WTC11 (cell line): ENCODE results near the gene PTCH1. TPM values are rescaled to one million over a fixed set of nuclear protein-coding genes. Genes with fewer than 3 reads are reported as not detected.
A peak's percentile ranks its signal among the peaks of the same experiment; 100 is the strongest.

ENCODE experiments used
- ATAC-seq: fragments of 200-7000 bp; cut with Tn5 transposase; 2 replicates; pipeline ENCODE4 v1.10.0; 2021; ENCODE audit warnings: mild to moderate bottlenecking, moderate library complexity
- CTCF ChIA-PET: fragments of 300-600 bp; sonication (Branson Sonifier 250); formaldehyde crosslinking; loops from one replicate; lab custom pipeline; 2021; ENCODE audit warnings: antibody characterized with exemption; lab: Charles Lee
- POLR2A ChIA-PET: fragments of 350-600 bp; sonication (Branson Sonifier 250); formaldehyde crosslinking; loops from one replicate; lab custom pipeline; 2021; ENCODE audit warnings: antibody characterized with exemption; lab: Charles Lee
- DNase-seq: peaks from one replicate; pipeline ENCODE4 v3.0.0; 2021; ENCODE audit warnings: low spot score
- H3K27ac Mint-ChIP-seq: 2 replicates; pipeline ENCODE4 v1.8.0; 2021; ENCODE audit warnings: mixed read lengths
- H3K27me3 Mint-ChIP-seq: 2 replicates; pipeline ENCODE4 v1.8.0; 2021; ENCODE audit warnings: low read depth, mild to moderate bottlenecking, moderate library complexity, mixed read lengths
- H3K36me3 Mint-ChIP-seq: 2 replicates; pipeline ENCODE4 v1.8.0; 2021; ENCODE audit warnings: mixed read lengths
- H3K4me1 Mint-ChIP-seq: 2 replicates; pipeline ENCODE4 v1.8.0; 2022; ENCODE audit warnings: mixed read lengths
- H3K4me3 Mint-ChIP-seq: 2 replicates; pipeline ENCODE4 v1.8.0; 2021; ENCODE audit warnings: mild to moderate bottlenecking, moderate library complexity, mixed read lengths
- H3K9me3 Mint-ChIP-seq: 2 replicates; pipeline ENCODE4 v1.8.0; 2021; ENCODE audit warnings: mixed read lengths
- CBFB ChIP-seq: sonication (generic); formaldehyde crosslinking; IDR thresholded peaks from 2 replicates; pipeline ENCODE4 v1.8.1; 2022; ENCODE audit warnings: mild to moderate bottlenecking, low read depth, missing genetic modification reagents
- ELF4 ChIP-seq: sonication (generic); formaldehyde crosslinking; IDR thresholded peaks from 2 replicates; pipeline ENCODE4 v1.8.1; 2022; ENCODE audit warnings: low read depth, mild to moderate bottlenecking, moderate library complexity, missing genetic modification reagents
- HMGA2 ChIP-seq: fragments of 250-450 bp; sonication (Bioruptor Pico); IDR thresholded peaks from 2 replicates; pipeline ENCODE4 v1.4.0; 2021; ENCODE audit warnings: mild to moderate bottlenecking, moderate library complexity
- NFATC4 ChIP-seq: fragments of 250-450 bp; sonication (Bioruptor Pico); IDR thresholded peaks from 2 replicates; pipeline ENCODE4 v1.9.0; 2021; ENCODE audit warnings: mild to moderate bottlenecking
- RORB ChIP-seq: fragments of 250-450 bp; sonication (Bioruptor Pico); IDR thresholded peaks from 2 replicates; pipeline ENCODE4 v1.9.0; 2021; ENCODE audit warnings: mild to moderate bottlenecking
- ZNF138 ChIP-seq: sonication (generic); formaldehyde crosslinking; conservative IDR thresholded peaks from 2 replicates; pipeline ENCODE4 v1.8.1; 2022; ENCODE audit warnings: mild to moderate bottlenecking, moderate library complexity, missing genetic modification reagents
- ZNF219 ChIP-seq: sonication (generic); formaldehyde crosslinking; IDR thresholded peaks from 2 replicates; pipeline ENCODE4 v1.8.0; 2023; ENCODE audit warnings: missing genetic modification reagents, mild to moderate bottlenecking, borderline replicate concordance
- ZNF317 ChIP-seq: sonication (generic); formaldehyde crosslinking; IDR thresholded peaks from 2 replicates; pipeline ENCODE4 v1.8.1; 2023; ENCODE audit warnings: low read depth, mild to moderate bottlenecking, moderate library complexity, missing genetic modification reagents, borderline replicate concordance
- ZNF423 ChIP-seq: fragments of 250-450 bp; sonication (Bioruptor Pico); IDR thresholded peaks from 2 replicates; pipeline ENCODE4 v2.1.2; 2022; ENCODE audit warnings: mild to moderate bottlenecking, moderate library complexity
- total RNA-seq: library from RNA; stranded (reverse); gene quantifications from 3 replicates; pipeline ENCODE4 v1.2.3, GENCODE V29; 2021
- TF ChIP-seq, protein P1 (sequence below): sonication (generic); formaldehyde crosslinking; IDR thresholded peaks from 2 replicates; pipeline ENCODE4 v1.8.0; 2022; ENCODE audit warnings: mild to moderate bottlenecking, missing genetic modification reagents
- TF ChIP-seq, protein P2 (sequence below): sonication (generic); formaldehyde crosslinking; IDR thresholded peaks from 2 replicates; pipeline ENCODE4 v1.8.1; 2022; ENCODE audit warnings: low read depth, mild to moderate bottlenecking, moderate library complexity, missing genetic modification reagents, borderline replicate concordance
- TF ChIP-seq, protein P3 (sequence below): sonication (generic); formaldehyde crosslinking; IDR thresholded peaks from 2 replicates; pipeline ENCODE4 v1.8.0; 2023; ENCODE audit warnings: missing genetic modification reagents, mild to moderate bottlenecking, borderline replicate concordance
- TF ChIP-seq, protein P4 (sequence below): sonication (generic); formaldehyde crosslinking; conservative IDR thresholded peaks from 2 replicates; pipeline ENCODE4 v1.8.1; 2023; ENCODE audit warnings: mild to moderate bottlenecking, low read depth, missing genetic modification reagents, moderate library complexity
- TF ChIP-seq, protein P5 (sequence below): sonication (generic); formaldehyde crosslinking; IDR thresholded peaks from 2 replicates; pipeline ENCODE4 v1.8.1; 2023; ENCODE audit warnings: mild to moderate bottlenecking, missing genetic modification reagents
- TF ChIP-seq, protein P6 (sequence below): fragments of 250-450 bp; sonication (Bioruptor Pico); IDR thresholded peaks from 2 replicates; pipeline ENCODE4 v1.9.0; 2021; ENCODE audit warnings: moderate library complexity, mild to moderate bottlenecking, inconsistent platforms, borderline replicate concordance
- TF ChIP-seq, protein P7 (sequence below): sonication (generic); formaldehyde crosslinking; IDR thresholded peaks from 2 replicates; pipeline ENCODE4 v1.8.1; 2023; ENCODE audit warnings: mild to moderate bottlenecking, missing genetic modification reagents
- TF ChIP-seq, protein P8 (sequence below): fragments of 250-450 bp; sonication (Bioruptor Pico); IDR thresholded peaks from 2 replicates; pipeline ENCODE4 v2.1.2; 2022; ENCODE audit warnings: mild to moderate bottlenecking, moderate library complexity

PTCH1 gene
- total RNA-seq, 1 experiment from 2014 or later, result 38.0 TPM

DNA sequence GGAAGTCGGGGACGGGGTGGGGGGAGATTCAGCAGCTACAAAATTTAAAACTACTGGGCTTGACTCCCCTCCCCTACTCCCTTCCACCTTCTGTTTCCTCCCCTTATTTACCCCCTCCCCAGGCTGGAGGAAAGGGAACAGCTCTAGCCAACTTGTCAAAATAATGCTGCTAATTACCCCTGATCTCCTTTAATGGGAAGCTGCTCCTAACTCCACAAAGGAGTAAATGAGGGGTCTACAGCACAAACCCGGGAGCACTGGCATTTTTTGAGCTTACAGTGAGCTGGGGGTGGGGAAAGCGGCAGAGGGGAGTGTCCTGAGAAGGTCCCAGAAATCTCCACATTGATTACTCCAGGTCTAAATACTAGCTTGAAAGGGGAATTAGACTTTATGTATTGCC, 3.1 kb downstream of the PTCH1 start:
- DNase-seq (no peak), ATAC-seq (no peak)
- Mint-ChIP-seq H3K36me3 (no peaks in the 10 kb centered on the region), H3K4me3 (peak overlapping the region; percentile 2), H3K4me1 (peaks cover 54% of the 10 kb centered on the region), H3K9me3 (no peaks in the 10 kb centered on the region)
- TF ChIP-seq NFATC4 (no peak), ZNF138 (CRISPR knock-in tag) (no peak), RORB (CRISPR knock-in tag) (no peak), ZNF219 (CRISPR knock-in tag) (no peak), ELF4 (CRISPR knock-in tag) (no peak), CBFB (CRISPR knock-in tag) (no peak), HMGA2 (CRISPR knock-in tag) (no peak), ZNF423 (no peak), ZNF317 (CRISPR knock-in tag) (no peak)
- TF ChIP-seq, protein P1, sequence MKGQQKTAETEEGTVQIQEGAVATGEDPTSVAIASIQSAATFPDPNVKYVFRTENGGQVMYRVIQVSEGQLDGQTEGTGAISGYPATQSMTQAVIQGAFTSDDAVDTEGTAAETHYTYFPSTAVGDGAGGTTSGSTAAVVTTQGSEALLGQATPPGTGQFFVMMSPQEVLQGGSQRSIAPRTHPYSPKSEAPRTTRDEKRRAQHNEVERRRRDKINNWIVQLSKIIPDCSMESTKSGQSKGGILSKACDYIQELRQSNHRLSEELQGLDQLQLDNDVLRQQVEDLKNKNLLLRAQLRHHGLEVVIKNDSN (CRISPR knock-in tag), result no peak
- TF ChIP-seq, protein P2, sequence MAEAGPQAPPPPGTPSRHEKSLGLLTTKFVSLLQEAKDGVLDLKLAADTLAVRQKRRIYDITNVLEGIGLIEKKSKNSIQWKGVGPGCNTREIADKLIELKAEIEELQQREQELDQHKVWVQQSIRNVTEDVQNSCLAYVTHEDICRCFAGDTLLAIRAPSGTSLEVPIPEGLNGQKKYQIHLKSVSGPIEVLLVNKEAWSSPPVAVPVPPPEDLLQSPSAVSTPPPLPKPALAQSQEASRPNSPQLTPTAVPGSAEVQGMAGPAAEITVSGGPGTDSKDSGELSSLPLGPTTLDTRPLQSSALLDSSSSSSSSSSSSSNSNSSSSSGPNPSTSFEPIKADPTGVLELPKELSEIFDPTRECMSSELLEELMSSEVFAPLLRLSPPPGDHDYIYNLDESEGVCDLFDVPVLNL (CRISPR knock-in tag), result no peak
- TF ChIP-seq, protein P3, sequence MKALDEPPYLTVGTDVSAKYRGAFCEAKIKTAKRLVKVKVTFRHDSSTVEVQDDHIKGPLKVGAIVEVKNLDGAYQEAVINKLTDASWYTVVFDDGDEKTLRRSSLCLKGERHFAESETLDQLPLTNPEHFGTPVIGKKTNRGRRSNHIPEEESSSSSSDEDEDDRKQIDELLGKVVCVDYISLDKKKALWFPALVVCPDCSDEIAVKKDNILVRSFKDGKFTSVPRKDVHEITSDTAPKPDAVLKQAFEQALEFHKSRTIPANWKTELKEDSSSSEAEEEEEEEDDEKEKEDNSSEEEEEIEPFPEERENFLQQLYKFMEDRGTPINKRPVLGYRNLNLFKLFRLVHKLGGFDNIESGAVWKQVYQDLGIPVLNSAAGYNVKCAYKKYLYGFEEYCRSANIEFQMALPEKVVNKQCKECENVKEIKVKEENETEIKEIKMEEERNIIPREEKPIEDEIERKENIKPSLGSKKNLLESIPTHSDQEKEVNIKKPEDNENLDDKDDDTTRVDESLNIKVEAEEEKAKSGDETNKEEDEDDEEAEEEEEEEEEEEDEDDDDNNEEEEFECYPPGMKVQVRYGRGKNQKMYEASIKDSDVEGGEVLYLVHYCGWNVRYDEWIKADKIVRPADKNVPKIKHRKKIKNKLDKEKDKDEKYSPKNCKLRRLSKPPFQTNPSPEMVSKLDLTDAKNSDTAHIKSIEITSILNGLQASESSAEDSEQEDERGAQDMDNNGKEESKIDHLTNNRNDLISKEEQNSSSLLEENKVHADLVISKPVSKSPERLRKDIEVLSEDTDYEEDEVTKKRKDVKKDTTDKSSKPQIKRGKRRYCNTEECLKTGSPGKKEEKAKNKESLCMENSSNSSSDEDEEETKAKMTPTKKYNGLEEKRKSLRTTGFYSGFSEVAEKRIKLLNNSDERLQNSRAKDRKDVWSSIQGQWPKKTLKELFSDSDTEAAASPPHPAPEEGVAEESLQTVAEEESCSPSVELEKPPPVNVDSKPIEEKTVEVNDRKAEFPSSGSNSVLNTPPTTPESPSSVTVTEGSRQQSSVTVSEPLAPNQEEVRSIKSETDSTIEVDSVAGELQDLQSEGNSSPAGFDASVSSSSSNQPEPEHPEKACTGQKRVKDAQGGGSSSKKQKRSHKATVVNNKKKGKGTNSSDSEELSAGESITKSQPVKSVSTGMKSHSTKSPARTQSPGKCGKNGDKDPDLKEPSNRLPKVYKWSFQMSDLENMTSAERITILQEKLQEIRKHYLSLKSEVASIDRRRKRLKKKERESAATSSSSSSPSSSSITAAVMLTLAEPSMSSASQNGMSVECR (CRISPR knock-in tag), result no peak
- TF ChIP-seq, protein P4, sequence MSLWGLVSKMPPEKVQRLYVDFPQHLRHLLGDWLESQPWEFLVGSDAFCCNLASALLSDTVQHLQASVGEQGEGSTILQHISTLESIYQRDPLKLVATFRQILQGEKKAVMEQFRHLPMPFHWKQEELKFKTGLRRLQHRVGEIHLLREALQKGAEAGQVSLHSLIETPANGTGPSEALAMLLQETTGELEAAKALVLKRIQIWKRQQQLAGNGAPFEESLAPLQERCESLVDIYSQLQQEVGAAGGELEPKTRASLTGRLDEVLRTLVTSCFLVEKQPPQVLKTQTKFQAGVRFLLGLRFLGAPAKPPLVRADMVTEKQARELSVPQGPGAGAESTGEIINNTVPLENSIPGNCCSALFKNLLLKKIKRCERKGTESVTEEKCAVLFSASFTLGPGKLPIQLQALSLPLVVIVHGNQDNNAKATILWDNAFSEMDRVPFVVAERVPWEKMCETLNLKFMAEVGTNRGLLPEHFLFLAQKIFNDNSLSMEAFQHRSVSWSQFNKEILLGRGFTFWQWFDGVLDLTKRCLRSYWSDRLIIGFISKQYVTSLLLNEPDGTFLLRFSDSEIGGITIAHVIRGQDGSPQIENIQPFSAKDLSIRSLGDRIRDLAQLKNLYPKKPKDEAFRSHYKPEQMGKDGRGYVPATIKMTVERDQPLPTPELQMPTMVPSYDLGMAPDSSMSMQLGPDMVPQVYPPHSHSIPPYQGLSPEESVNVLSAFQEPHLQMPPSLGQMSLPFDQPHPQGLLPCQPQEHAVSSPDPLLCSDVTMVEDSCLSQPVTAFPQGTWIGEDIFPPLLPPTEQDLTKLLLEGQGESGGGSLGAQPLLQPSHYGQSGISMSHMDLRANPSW (CRISPR knock-in tag), result no peak
- TF ChIP-seq, protein P5, sequence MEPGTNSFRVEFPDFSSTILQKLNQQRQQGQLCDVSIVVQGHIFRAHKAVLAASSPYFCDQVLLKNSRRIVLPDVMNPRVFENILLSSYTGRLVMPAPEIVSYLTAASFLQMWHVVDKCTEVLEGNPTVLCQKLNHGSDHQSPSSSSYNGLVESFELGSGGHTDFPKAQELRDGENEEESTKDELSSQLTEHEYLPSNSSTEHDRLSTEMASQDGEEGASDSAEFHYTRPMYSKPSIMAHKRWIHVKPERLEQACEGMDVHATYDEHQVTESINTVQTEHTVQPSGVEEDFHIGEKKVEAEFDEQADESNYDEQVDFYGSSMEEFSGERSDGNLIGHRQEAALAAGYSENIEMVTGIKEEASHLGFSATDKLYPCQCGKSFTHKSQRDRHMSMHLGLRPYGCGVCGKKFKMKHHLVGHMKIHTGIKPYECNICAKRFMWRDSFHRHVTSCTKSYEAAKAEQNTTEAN (CRISPR knock-in tag), result no peak
- TF ChIP-seq, protein P6, sequence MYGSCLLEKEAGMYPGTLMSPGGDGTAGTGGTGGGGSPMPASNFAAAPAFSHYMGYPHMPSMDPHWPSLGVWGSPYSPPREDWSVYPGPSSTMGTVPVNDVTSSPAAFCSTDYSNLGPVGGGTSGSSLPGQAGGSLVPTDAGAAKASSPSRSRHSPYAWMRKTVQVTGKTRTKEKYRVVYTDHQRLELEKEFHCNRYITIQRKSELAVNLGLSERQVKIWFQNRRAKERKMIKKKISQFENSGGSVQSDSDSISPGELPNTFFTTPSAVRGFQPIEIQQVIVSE (CRISPR knock-in tag), result no peak
- TF ChIP-seq, protein P7, sequence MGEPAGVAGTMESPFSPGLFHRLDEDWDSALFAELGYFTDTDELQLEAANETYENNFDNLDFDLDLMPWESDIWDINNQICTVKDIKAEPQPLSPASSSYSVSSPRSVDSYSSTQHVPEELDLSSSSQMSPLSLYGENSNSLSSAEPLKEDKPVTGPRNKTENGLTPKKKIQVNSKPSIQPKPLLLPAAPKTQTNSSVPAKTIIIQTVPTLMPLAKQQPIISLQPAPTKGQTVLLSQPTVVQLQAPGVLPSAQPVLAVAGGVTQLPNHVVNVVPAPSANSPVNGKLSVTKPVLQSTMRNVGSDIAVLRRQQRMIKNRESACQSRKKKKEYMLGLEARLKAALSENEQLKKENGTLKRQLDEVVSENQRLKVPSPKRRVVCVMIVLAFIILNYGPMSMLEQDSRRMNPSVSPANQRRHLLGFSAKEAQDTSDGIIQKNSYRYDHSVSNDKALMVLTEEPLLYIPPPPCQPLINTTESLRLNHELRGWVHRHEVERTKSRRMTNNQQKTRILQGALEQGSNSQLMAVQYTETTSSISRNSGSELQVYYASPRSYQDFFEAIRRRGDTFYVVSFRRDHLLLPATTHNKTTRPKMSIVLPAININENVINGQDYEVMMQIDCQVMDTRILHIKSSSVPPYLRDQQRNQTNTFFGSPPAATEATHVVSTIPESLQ (CRISPR knock-in tag), result no peak
- TF ChIP-seq, protein P8, sequence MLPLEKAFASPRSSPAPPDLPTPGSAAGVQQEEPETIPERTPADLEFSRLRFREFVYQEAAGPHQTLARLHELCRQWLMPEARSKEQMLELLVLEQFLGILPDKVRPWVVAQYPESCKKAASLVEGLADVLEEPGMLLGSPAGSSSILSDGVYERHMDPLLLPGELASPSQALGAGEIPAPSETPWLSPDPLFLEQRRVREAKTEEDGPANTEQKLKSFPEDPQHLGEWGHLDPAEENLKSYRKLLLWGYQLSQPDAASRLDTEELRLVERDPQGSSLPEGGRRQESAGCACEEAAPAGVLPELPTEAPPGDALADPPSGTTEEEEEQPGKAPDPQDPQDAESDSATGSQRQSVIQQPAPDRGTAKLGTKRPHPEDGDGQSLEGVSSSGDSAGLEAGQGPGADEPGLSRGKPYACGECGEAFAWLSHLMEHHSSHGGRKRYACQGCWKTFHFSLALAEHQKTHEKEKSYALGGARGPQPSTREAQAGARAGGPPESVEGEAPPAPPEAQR, result no peak
- TF ChIP-seq, all 79 proteins: peak for 0
- POLR2A ChIA-PET, result no interaction called here
- H3K27ac Mint-ChIP-seq, result no peak overlapping the region
- H3K27me3 Mint-ChIP-seq, result peaks cover 61% of the 10 kb centered on the region
- CTCF ChIA-PET, result interaction anchor here (0.5 to 0.9 kb wide), 4 partner anchors 19 to 704 kb away, joined by 3 to 4 read pairs (median 3); no protein-coding TSS in a partner anchor
